Prostate gland (tissue), 2 donors: ENCODE data around the gene GMIP. TPM values are rescaled to one million over a fixed set of nuclear protein-coding genes. Genes with fewer than 3 reads are reported as not detected.

Source experiments
- DNase-seq: peaks from one replicate; pipeline ENCODE4 v3.0.0-alpha.2; 2019; ENCODE audit warnings: low spot score
- H3K27ac ChIP-seq, 2 donors: fragments of 200-600 bp; sonication (generic); 2 replicates each; pipeline ENCODE4 v1.5.1; 2017 to 2019
- H3K27me3 ChIP-seq: fragments of 200-600 bp; sonication (generic); replicated peaks from 2 replicates; pipeline ENCODE4 v1.5.1; 2019; ENCODE audit not compliant: insufficient read depth
- H3K36me3 ChIP-seq, 2 donors: fragments of 200-600 bp; sonication (generic); 1 replicate in 1 of 2; 2 replicates in 1 of 2; pipeline versions ENCODE4 v1.5.1 to v1.8.1; 2017 to 2019
- H3K4me1 ChIP-seq: fragments of 200-600 bp; sonication (generic); replicated peaks from 2 replicates; pipeline ENCODE4 v1.5.1; 2019
- H3K4me3 ChIP-seq, 2 donors: fragments of 200-600 bp; sonication (generic); 2 replicates each; pipeline ENCODE4 v1.5.1; 2017 to 2019
- H3K9me3 ChIP-seq: fragments of 200-600 bp; sonication (generic); 2 replicates; pipeline ENCODE4 v1.5.1; 2017
- CTCF ChIP-seq, 4 experiments: fragments of 200-600 bp in 2 of 4; fragments of 450-650 bp in 2 of 4; sonication (generic) in 2 of 4; IDR thresholded peaks; 1 replicate in 3 of 4; 2 replicates in 1 of 4; pipeline ENCODE4 v1.5.1; 2016 to 2019; ENCODE audit warnings: antibody characterized with exemption in 4 of 4, mild to moderate bottlenecking in 2 of 4, moderate library complexity in 2 of 4
- POLR2A ChIP-seq: fragments of 450-650 bp; IDR thresholded peaks from one replicate; pipeline ENCODE4 v1.6.1; 2016; ENCODE audit warnings: antibody characterized with exemption, mild to moderate bottlenecking
- POLR2AphosphoS5 ChIP-seq: sonication (generic); formaldehyde crosslinking; IDR thresholded peaks from one replicate; pipeline ENCODE4 v1.6.1; 2017; ENCODE audit warnings: antibody characterized with exemption
- WGBS: methylation state at CpG from one replicate; pipeline ENCODE4 v1.1.5; 2018; 5-methylcytosine and 5-hydroxymethylcytosine counted together
- intact Hi-C: fragments of 100-400 bp; cut with DNase I; formaldehyde crosslinking; loops from one replicate; pipeline ENCODE4 v1.14.2; 2022
- total RNA-seq, 2 donors: library from RNA; depleted of rRNA; stranded (reverse); fragments of >200 nt; gene quantifications; one replicate each; pipeline ENCODE4 v1.1.0, GENCODE V29; 2016

Gene GMIP
- total RNA-seq, 2 donors from 2014 or later: 10.2 to 11.6 TPM

GRCh38 chr19:19584356-19584755 lies 59.1 kb downstream of the GMIP start:
- intact Hi-C loops: no loop called here
- 94% methylated on average over 6 of the region's 6 CpGs for WGBS

GRCh38 chr19:19582471-19582870 lies 61.0 kb downstream of the GMIP start:
- intact Hi-C loops: no loop called here
- H3K27me3 ChIP-seq: no peaks in the 10 kb centered on the region
- no peak overlapping the region for H3K27ac ChIP-seq
- H3K4me3 ChIP-seq: no peak overlapping the region
- no peak for DNase-seq
- WGBS: 92% methylated on average over 6 of the region's 6 CpGs
- TF ChIP-seq POLR2A (no peak), CTCF (IDR thresholded peaks at IDR 0.05) (no peak), POLR2AphosphoS5 (no peak)
- H3K4me1 ChIP-seq: no peaks in the 10 kb centered on the region
- no peaks in the 10 kb centered on the region for H3K9me3 ChIP-seq
- no peaks in the 10 kb centered on the region for H3K36me3 ChIP-seq

More at GRCh38 chr19:19584356-19584755, 59.1 kb downstream of the GMIP start:
- Histone ChIP-seq H3K36me3 (no peaks in the 10 kb centered on the region), H3K27me3 (no peaks in the 10 kb centered on the region), H3K9me3 (no peaks in the 10 kb centered on the region), H3K4me1 (no peaks in the 10 kb centered on the region), H3K27ac (no peak overlapping the region), H3K4me3 (no peak overlapping the region)
- no peak for TF ChIP-seq POLR2A
- no peak for TF ChIP-seq CTCF (IDR thresholded peaks at IDR 0.05)
- no peak for TF ChIP-seq POLR2AphosphoS5
- no peak for DNase-seq

GRCh38 chr19:19581391-19581790 lies 62.1 kb downstream of the GMIP start:
- 90% methylated on average over 12 of the region's 13 CpGs for WGBS
- no peaks in the 10 kb centered on the region for H3K27me3 ChIP-seq
- no peak overlapping the region for H3K27ac ChIP-seq
- no peak for DNase-seq
- no peaks in the 10 kb centered on the region for H3K9me3 ChIP-seq
- no peaks in the 10 kb centered on the region for H3K36me3 ChIP-seq
- no peaks in the 10 kb centered on the region for H3K4me1 ChIP-seq
- H3K4me3 ChIP-seq: no peak overlapping the region
- TF ChIP-seq POLR2AphosphoS5 (no peak), CTCF (IDR thresholded peaks at IDR 0.05) (no peak), POLR2A (no peak)
- intact Hi-C loops: no loop called here

- DNase-seq: no peak
- no peak overlapping the region for H3K4me3 ChIP-seq
- no peaks in the 10 kb centered on the region for H3K27me3 ChIP-seq
- no peak for TF ChIP-seq POLR2A
- H3K9me3 ChIP-seq: no peaks in the 10 kb centered on the region
- intact Hi-C loops: no loop called here
- no peaks in the 10 kb centered on the region for H3K36me3 ChIP-seq
- no peaks in the 10 kb centered on the region for H3K4me1 ChIP-seq
- WGBS: 96% methylated on average over 4 of the region's 4 CpGs
- H3K27ac ChIP-seq: no peak overlapping the region
These were observed 63.0 kb downstream of the GMIP start for GRCh38 chr19:19580418-19580817.

- Histone ChIP-seq H3K27ac (no peak overlapping the region), H3K36me3 (no peaks in the 10 kb centered on the region), H3K27me3 (no peaks in the 10 kb centered on the region), H3K9me3 (no peaks in the 10 kb centered on the region), H3K4me1 (no peaks in the 10 kb centered on the region), H3K4me3 (no peak overlapping the region)
- DNase-seq: no peak
- TF ChIP-seq CTCF (IDR thresholded peaks at IDR 0.05) (no peak), POLR2AphosphoS5 (no peak), POLR2A (no peak)
- intact Hi-C loops: no loop called here
- 88% methylated on average over 25 of the region's 25 CpGs for WGBS
These were observed 63.7 kb downstream of the GMIP start for GRCh38 chr19:19579533-19580361.

Other genes with a start within 250 kb of the GMIP start
- gene GATAD2A, start 238.0 kb downstream of the GMIP start, total RNA-seq: 100 to 1,000 TPM in 1 of 2 donors, 10 to 100 TPM in 1; 41.7 to 138 TPM
- gene TSSK6, start 128.1 kb downstream of the GMIP start, total RNA-seq: 10 to 100 TPM in 1 of 2 donors, 1 to 10 TPM in 1; 7.3 to 22.3 TPM
- 10 to 100 TPM; 46.0 to 57.4 TPM for gene NDUFA13, start 127.4 kb downstream of the GMIP start, total RNA-seq
- gene YJEFN3, start 114.7 kb downstream of the GMIP start, total RNA-seq: 10 to 100 TPM in 1 of 2 donors, 1 to 10 TPM in 1; 8.1 to 19.3 TPM
- gene CILP2, start 105.4 kb downstream of the GMIP start, total RNA-seq: 1 to 10 TPM in 1 of 2 donors, under 1 TPM in 1; 0.68 to 3.7 TPM
- gene PBX4, start 25.0 kb downstream of the GMIP start, total RNA-seq: 10 to 100 TPM in 1 of 2 donors, 1 to 10 TPM in 1; 2.6 to 10.6 TPM
- gene LPAR2, start 15.4 kb downstream of the GMIP start, total RNA-seq: 100 to 1,000 TPM in 1 of 2 donors, 10 to 100 TPM in 1; 39.7 to 167 TPM
- gene ATP13A1, start 20.0 kb upstream of the GMIP start, total RNA-seq: 100 to 1,000 TPM; 227 to 315 TPM
- gene ZNF101, start 25.2 kb upstream of the GMIP start, total RNA-seq: 1 to 10 TPM; 4.1 to 7.1 TPM
- 1 to 10 TPM; 9.5 to 9.9 TPM for gene ZNF14, start 89.5 kb upstream of the GMIP start, total RNA-seq
- gene ZNF506, start 178.1 kb upstream of the GMIP start, total RNA-seq: 10 to 100 TPM; 35.7 to 37.2 TPM
- gene ZNF253, start 222.2 kb upstream of the GMIP start, total RNA-seq: 10 to 100 TPM; 10.6 to 20.0 TPM